GM21423 (cell line): ENCODE data around the gene CPNE9.

Experiments used
- ATAC-seq: cut with Tn5 transposase; IDR thresholded peaks from one replicate; pipeline ENCODE4 v1.9.1; 2021; ENCODE audit warnings: mild to moderate bottlenecking, moderate library complexity; ENCODE audit not compliant: unreplicated experiment

CPNE9 gene, protein sequence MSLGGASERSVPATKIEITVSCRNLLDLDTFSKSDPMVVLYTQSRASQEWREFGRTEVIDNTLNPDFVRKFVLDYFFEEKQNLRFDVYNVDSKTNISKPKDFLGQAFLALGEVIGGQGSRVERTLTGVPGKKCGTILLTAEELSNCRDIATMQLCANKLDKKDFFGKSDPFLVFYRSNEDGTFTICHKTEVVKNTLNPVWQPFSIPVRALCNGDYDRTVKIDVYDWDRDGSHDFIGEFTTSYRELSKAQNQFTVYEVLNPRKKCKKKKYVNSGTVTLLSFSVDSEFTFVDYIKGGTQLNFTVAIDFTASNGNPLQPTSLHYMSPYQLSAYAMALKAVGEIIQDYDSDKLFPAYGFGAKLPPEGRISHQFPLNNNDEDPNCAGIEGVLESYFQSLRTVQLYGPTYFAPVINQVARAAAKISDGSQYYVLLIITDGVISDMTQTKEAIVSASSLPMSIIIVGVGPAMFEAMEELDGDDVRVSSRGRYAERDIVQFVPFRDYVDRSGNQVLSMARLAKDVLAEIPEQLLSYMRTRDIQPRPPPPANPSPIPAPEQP

DNA sequence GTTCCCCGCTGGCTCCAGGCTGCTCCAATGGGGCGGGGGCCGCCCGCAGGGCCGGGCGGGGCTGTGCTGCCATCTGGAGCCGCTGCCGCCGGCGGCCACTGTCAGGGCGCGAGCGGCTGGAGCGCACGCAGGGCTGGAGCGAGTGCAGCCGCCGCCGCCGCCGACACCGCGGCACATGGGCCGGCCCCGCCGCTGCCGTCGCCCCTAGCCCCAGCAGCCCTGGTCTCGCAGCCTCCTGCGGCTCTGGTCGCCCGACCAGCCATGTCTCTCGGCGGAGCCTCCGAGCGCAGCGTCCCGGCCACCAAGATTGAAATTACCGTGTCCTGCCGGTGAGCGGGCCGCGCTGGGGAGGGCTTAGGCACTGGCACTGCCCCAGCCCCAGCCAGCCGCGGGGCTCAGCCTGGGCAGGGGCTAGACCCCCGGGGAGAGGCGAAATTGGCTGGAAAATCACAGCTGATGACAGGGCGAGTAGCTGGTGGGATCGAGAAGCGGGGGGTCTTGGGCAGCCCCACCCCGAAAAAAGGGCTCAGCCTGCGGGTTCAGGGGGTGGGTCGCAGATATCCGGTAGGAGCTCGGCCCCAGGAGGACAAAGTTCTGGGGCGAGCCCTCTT is at the start of gene CPNE9:
Gene CPNE9 (plus strand): TSS at position 98 of the 611 bp plus-strand sequence. CDS start 164 bp downstream, at position 262.
- no peak for ATAC-seq

DNA sequence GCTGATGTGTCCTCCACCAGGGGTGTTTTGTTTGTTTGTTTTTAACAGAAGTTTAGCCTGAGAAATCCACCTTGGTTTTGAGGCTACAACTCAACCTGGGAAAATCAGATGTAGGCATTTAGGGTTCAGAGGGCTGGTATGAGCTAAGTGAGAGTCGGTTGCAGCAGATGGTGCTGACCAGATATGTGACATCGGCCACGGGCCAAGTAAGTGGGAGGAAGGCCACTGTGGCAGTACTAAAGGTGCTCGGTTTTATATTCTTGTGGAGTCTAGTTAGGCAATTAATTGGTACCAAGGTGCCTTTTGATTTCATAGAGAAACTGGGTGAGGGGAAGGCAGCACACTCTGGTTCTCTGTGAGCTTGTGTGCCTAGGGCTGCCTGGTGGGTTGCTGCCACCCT is 43.8 kb upstream of the CPNE9 start:
- no peak for ATAC-seq

DNA sequence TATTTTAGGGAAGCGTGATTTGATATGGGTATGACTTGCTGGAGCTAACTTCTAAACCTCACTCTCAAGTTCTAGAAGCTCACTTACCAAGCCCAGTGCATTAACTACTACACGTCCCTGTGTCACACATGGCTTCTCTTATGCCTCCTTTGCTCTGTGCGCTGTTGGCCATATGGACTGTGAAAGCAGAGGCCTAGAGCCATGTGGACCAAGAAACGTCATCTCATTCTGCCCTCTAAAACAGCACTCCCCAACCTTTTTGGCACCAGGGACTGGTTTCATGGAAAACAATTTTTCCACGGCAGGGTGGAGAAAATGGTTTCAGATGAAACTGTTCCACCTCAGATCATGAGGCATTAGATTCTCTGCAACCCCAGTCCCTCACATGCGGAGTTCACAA is 42.7 kb upstream of the CPNE9 start:
- ATAC-seq: no peak

DNA sequence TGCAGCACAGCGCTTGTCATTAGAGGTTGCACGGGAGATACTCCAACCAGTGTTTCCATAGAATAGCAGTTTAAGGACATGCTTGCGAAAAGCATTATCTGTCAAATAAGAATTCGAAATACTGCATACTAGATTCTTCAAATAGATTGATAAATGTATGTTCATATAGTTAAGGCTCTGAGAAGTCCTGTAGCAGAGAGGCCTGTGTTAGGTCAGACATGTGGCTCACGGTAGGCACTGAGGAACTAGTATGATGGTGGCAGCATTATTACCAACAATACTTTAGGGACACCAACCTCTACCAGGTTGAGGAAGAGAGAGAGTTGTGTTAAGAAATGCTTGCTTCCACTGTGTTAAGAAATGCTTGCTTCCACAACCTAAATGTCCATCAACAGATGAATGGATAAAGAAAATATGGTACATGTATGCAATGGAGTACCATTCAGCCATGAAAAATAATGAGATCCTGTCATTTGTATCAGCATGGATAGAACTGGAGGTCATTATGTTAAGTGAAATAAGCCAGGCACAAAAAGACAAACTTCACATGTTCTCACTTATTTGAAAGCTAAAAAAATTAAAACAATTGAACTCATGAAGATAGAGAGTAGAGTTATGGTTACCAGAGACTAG is 39.4 kb upstream of the CPNE9 start:
- no peak for ATAC-seq

DNA sequence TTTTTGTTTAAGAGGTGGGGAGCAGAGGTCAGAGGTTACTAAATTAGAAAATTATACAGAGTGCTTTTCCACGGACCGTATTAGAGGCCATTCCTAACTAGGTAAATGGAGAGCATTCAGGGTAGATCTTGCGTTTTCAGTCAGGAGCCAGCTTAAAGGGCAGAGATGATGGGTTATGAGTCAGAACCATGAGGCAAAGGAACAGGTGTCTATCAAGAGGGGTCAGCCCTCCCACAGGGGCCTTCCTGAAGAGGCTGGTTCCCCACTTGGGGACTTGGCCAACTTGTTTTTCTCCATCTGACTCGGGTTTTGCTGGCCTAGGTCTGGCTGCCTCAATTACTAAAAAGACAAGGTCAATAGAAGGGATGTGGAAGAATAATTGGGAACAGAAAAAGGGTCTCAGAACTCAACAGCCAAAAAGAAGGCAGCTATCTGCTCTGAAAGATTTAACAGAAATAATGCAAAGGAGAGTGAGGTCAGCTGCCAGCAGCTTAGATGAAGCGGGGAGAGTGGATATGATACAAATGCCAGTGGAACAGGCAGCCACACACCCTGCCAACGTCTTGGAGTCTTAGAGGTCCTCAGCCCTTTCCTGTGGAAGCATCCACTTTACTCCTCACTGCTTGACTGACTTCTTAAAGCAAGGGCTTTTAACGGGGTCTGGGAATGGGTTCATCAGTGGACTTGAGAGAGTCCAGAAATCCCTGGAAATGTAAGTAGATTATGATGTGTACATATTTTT is 36.8 kb upstream of the CPNE9 start:
- no peak for ATAC-seq

DNA sequence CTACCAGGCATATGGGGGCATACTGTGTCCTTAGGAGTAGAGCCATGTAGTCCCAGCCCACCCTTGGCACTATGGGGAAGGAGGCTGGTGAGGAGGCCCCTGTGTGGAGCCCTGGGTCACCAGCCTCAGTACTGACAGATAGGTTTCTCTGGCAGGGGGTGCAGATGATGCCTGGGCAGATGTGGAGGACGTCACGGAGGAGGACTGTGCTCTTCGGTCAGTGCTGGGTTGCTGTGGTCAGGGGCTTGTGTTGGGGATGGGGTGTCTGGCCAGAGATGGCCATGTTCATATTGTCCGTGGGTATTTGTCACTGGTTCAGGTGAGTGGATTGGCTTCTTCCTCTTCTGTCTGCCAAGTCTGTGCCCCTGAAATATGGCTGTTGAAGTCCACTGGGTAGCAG is 34.4 kb upstream of the CPNE9 start:
- ATAC-seq: no peak

DNA sequence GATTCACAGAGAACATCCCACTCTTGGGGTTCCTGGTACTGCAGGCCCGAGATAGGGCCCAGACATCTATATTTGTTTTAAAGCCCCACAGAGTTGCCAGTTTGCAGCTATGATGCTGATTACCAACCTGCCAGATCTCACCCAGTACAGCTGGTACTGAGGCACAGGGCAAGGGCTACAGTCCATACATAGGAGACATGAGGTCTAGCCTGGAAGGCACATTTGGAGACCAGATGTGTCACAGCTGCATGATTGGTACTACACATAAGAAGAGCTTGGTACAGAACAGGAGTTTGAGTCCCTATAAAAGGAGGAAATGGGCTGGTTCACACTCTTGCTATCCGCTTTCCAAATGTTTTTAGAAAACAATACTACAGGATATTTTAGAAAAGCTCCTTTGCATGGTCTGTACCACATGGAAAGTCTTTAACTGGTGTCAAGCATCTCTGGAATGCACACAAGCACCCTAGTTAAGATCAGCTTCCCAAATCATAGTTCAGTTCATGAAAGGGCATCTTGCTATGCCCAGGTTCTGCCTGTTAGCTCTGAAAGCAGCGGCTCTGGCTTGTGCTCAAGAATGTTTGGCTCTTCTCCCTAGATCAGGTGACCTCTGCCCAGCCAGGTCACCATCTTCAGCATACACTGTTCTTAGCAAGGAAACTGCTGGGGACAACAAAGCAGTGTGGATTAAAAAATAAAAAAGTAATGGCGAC is 33.8 kb upstream of the CPNE9 start:
- no peak for ATAC-seq

DNA sequence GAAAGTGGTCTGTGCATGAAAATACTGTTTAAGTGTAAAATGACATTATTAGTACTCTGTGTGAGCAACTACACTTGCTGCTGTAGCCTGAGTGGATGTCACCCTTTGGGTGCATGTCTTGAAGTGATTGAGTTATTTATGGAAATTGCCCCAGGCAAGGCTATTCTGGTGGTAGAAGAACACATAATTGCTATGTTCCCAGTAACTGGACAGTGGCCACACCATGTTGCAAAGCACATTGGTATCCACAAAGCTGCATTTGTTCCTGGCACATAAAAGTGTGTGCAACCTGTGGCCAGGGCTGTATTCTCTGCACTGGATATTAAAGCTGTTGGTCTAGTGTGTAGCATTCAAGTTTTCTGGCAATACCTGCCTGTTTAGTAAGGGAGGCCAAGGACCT is 30.6 kb upstream of the CPNE9 start:
- ATAC-seq: no peak

DNA sequence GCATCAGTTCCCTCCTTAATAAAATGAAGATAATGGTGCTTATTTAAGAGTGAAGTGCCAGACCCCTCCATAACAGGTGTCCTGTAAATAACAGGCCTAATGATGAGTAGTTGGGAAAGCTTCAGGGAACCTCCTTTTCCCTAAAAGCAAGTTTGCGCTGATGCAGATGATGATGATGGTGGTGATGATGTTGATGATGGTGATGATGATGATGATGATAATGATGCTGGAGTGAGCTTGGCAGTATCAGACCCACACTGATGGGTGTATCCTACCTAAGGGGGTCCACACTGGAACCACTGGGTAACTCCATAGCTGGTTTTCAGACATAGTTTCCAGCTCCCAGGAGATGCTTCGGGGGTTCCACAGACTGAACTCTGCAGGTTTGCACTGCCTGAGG is 29.9 kb upstream of the CPNE9 start:
- no peak for ATAC-seq

DNA sequence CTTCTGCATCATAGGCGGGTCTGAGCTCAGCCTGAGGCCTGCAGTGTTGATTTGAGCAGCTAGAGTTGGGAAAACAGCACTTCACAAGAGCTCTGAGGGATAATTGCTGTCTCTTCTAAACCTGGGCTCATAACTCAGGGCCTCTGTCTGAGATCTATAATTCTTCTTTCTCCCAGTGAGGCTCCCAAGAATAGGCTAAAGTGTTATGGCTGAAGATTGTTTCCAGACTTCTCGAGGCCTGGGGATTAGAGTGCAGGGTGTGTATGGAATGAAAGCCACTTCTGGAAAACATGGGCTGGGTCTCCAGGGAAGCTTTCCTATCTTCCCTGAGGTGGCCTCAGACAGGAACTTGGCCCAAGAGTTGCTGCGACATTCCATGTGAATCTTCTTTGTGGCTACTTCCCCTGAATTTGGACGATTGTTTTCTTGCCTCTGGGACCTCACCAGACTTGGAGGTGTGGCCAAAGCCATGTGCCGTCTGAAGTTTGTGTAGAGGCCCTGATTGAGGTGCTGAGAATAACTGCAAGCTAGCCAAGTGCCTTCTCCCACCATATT is 27.8 kb upstream of the CPNE9 start:
- ATAC-seq: no peak

DNA sequence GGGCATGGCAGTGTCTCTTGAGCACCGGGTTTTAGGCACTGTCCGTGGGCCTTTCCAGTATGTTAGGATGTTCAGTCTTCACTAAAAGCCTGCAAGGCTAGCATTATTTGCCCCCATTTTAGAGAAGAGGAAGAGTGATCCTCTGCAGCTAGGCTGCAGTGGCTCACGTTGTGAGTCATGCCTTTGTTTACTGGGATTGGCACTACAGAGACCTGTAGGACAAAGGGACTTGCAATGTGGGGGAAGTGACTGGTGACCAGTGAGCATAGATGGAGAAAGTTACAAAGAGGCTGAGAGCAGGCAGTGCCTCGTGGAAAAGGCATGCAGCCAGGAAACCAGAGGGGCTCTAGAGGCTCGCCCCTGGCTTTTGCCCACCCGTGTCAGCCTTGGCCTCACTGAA is 26.8 kb upstream of the CPNE9 start:
- ATAC-seq: no peak

DNA sequence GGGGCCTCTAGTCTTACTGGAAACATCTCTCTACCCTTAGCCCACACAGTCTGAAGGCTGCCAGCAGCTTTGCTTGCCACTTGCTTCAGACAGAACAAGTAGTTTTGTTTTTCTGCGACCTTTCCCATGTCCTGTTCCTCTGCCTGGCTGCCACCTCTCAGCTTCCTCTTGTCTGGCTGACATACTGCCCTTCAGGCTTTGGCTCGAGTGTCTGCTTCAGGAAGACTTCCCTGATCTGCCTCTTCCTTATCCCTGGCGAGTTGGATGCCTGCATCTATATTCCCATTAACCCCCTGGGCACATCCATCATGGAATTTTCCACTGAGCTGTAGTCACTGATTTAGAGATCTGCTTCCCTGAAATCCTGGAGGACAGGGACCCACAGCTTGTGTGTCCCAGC is 25.1 kb upstream of the CPNE9 start:
- ATAC-seq: no peak

DNA sequence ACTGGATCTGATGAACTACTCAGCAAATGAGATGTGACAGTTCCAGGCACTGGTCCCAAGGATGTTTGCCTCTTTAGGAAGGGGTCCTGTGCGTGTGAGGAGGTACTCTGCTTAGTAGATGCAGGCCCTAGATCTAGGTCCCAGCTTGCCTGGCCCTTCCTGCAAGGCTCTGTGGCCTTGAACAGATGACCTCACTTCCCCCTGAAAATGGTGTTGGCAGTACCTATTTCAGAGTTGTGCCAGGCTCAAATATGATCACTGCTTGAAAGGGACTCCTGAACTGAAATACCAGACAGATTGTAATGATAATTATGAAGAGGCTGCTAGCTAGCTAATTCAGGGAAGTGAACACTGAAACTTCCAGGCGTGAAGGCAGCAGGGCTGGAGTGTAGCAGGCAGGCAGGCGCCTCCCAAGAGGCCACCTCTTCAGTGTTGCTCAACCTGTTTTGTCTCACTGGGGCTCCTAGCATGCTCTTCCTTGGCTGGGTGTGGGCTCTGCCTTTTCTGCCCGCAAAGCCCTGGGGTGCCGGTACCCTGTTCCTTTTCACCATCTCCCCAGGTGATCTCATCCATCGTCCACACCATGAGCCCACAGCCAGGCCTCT is 24.1 kb upstream of the CPNE9 start:
- ATAC-seq: no peak

DNA sequence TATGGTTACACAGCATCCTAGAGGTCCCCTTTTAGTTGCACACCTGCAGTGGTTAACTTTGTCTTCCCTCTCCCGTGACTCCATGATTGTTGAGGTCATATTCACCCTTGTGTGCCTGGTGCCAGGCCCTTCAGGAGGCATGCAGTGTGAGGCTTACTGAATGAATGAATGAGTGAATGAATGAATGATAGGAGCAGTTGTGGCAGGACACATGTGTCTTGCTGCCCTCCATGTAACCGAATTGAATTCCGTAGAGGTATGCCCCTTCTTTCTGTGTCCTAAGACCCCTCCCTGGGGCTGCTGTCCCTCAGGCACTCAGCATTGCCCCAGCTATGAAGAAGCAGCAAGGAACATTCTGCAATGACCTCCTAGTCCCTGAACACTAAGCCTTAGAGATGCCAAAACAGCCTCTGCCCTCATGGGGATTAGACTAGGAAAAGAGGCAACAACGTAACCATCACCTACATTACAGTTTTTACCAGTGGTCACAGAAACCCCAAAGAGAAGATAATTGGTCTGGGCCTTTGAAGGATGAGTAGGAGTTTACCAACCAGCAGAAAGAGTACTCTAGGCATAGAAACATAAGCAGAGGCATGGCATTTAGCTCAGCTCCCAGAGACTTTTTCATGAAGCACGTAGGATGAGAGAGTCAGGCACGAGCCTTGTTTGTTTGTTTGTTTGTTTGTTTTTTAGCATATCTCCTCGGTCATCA is 22.5 kb upstream of the CPNE9 start:
- no peak for ATAC-seq

DNA sequence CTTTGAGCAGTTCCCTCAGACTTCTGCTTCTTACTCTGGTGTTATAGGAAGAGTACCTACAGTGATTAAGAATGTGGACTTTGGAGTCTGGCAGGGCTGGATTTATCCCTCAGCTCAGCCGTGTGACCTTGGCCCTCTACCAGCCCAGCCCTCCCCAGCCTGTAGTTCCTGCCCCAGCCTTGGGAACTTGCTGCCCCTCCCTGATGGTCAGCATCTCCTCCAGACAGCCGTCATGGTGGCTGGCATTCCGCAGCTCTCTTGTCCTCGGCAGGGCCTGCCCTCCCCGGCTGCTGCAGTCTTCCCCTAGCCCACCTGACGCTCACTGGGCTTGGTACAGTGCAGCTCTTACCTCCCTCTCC is 21.9 kb upstream of the CPNE9 start:
- ATAC-seq: no peak

DNA sequence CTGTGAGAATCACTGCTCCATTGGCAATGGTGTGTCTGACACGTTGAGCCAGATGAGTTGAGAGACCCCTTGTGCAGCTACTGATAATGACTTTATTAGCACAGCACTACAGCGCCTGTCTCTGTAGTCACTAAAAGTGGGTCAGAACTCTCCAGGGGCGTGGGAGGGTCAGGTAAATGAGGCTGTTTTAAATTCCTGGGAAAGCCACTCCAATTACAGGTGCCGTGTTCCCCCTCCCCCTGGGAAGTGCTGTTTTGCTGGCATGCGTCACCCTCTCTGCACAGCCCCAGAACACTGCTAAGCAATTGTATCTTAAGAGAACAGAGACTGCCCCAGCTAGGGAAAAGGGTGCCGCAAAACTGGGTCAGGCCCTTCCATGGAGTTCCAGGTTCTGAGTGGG is 21.5 kb upstream of the CPNE9 start:
- no peak for ATAC-seq

DNA sequence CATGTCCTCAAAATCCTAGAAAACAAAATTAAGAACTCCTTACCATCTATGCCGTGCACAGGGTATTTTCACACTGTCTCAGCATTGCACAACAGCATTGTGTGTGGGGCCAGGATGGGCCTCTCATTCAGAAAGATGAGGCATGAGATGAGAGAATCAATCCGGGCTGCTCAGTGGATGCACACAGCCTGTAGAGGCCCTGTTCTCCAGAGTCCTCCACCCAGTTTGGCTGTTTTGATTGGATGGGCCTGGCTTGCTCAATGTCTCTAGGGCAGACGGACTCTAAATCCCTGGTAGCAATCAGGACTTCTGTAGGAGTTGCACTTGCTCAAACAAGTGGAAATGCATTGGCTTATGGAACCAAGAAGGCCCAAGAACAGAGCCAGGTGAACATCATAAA is 20.2 kb upstream of the CPNE9 start:
- ATAC-seq: no peak

DNA sequence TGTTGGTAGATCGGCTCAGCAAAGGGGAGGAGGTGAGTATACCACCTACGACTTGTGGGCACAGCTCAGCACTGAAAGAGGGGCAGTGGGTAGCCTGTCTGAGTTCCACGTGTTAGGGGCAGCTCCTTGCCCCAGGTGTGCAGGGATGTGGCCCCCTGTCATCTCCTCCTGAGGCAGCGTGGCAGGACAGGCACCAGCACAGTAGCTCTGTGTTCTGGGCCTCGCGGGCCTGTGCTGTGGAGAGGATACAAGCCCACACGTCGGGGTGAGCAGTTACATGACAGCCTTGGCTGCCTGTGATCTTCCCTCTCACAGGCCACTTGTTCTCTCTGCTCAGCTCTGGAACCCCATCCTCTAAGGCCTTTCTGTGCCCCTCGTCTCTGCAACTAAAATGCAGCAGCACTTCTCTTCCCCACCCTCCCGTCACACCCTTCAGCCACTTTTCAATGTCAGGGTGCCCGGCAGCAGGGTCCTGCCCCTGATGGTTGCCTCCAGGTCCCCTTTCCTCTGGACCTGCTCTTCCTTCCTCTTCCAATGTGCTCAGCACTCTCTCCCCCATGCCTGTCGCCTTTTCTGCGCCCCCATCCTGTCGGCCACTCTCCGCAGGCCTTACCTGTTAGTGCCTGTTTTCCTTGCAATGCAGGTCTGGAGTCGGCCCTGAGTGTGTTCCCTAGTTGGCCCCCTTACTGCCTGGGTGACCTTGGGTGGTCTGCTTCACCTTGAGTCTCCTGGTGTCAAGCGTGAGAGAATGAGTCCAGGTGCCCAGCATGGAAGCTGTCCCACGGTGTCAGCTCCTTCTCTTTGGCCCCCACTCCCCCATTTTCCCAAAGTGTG is 18.2 kb upstream of the CPNE9 start:
- no peak for ATAC-seq
